ENCODE results near the gene CDC6.

DNA sequence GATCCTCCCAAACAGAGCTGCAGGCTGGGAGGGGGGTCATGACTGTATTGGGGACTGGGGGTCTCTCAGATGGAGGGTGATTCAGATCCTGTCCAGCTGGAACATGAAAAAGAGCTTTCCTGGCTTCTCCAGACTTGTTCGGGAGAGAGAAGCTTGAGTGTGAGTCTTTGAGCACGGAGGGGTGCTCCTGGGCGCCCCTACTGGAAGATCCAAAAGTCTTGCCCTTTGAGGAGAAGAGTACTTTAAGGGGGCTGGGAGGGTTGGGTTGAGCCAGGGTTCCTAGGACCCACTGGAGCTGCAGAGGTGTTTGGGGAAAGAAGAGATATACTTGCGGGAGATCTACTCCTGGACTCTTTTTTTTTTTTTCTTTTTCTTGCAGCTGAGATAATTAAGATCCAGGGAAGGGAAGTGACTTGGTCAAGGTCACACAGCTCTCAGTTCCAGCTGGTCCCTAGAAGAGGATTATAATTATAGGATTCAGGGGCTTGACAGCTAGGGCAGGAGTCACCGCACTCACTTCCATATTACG is 29.7 kb downstream of the CDC6 start:
- TF ChIP-seq, protein P1, sequence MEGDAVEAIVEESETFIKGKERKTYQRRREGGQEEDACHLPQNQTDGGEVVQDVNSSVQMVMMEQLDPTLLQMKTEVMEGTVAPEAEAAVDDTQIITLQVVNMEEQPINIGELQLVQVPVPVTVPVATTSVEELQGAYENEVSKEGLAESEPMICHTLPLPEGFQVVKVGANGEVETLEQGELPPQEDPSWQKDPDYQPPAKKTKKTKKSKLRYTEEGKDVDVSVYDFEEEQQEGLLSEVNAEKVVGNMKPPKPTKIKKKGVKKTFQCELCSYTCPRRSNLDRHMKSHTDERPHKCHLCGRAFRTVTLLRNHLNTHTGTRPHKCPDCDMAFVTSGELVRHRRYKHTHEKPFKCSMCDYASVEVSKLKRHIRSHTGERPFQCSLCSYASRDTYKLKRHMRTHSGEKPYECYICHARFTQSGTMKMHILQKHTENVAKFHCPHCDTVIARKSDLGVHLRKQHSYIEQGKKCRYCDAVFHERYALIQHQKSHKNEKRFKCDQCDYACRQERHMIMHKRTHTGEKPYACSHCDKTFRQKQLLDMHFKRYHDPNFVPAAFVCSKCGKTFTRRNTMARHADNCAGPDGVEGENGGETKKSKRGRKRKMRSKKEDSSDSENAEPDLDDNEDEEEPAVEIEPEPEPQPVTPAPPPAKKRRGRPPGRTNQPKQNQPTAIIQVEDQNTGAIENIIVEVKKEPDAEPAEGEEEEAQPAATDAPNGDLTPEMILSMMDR (IDR thresholded peaks at IDR 0.05) = no peak
- no peak for TF ChIP-seq POLR2A (IDR thresholded peaks at IDR 0.05)
- TF ChIP-seq POLR2AphosphoS5 (IDR thresholded peaks at IDR 0.05; ENCODE audit: insufficient read depth in 1 of 2, low read depth in 1 of 2) = no peak
